IPS-NIHi7 (cell line): Measurements from ENCODE around the gene EFNA2.
A peak's percentile ranks its signal among the peaks of the same experiment; 100 is the strongest.

Experiments
- DNase-seq: peaks from one replicate; pipeline ENCODE4 v3.0.0; 2012; ENCODE audit warnings: mixed read lengths; ENCODE audit errors: extremely low spot score

The EFNA2 gene

DNA sequence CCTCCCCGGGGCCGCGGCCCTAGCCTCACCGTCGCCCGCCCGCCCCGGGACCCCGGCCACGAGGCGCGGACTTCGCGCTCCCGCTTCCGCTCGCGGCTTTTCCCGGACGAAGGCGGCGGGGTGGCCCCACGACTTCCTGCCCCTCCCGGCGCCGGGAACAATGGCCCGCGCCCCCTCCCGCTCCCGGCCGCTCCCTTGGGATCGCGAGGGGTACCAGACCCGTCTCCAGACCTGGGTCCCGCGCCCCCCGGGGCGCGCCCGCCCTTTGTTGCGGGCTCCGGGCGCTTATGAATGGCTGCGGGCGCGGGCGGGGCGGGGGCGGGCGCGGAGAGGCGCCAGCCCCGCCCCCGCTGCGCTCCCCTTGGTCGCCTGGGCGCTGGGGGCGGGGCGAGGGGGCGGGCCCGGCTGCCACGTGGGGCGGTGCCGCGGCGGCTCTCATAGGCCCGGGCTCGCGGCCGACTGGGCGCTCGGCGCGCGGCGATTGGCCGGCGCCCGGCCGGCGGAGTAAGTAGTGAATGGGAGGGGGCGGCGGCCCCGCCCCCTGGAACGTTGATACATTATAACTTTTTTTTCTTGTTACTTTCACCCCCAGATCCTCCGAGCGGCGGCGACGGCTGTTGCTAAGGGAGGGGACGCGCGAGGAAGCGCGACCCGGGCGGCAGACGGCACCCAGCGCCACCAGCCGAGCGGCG is 36.2 kb upstream of the EFNA2 start:
- DNase-seq = peak; percentile 83

DNA sequence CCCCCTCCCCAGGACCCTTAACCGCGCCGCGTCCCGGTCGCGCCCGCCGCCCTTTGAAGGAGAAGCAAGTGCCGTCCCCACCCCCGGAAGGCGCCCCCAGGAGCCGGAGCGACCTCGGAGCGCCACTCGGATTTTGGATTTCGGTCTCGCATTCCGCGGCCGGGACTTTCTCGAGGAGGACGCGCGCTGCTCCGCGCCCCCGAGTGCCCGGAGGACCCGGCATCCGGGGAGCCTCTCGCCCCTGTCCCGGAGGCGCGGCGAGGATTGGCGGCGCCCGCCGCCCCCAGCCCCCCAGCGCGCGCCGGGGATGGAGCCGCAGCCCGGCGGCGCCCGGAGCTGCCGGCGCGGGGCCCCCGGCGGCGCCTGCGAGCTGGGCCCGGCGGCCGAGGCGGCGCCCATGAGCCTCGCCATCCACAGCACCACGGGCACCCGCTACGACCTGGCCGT is 35.7 kb upstream of the EFNA2 start:
- no peak for DNase-seq

DNA sequence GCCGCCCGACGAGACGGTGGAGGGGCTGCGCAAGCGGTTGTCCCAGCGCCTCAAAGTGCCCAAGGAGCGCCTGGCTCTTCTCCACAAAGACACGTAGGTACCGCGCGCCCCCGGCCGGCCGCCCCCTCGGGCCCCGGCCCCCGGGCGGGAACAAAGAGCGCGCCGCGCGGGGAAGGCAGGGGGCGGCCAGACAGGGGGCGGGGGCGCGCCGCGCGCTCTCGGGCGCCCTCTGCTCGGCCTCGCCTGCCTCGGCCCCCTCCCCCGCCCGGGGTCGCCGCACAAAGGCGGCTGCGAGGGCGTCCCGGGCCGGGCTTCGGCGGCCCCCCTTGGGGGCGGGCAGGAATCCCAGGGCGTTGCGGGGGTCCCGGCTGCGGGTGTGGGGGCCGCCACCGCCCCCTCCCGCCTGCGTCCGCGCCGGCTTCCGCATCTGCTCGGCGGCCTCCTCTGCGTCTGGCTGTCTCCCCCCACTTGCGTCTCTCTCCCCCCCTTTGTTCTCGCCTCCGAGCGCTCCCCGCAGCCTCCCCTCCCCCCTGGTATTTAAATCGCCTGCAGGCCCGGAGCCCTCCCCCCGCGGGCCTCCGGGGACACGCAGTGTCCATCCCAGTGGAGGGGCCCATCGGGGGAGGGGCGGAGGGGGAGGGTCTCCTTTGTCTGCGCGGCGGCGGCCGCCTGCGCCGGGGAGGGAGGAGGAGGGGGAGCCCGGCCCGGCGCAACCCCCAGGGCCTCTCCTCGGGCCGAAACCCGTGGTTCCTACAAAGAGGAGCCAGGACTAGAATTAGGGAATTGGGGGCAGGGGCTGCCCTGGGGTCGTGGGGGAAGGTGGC is 35.0 kb upstream of the EFNA2 start:
- DNase-seq = peak; percentile 51

DNA sequence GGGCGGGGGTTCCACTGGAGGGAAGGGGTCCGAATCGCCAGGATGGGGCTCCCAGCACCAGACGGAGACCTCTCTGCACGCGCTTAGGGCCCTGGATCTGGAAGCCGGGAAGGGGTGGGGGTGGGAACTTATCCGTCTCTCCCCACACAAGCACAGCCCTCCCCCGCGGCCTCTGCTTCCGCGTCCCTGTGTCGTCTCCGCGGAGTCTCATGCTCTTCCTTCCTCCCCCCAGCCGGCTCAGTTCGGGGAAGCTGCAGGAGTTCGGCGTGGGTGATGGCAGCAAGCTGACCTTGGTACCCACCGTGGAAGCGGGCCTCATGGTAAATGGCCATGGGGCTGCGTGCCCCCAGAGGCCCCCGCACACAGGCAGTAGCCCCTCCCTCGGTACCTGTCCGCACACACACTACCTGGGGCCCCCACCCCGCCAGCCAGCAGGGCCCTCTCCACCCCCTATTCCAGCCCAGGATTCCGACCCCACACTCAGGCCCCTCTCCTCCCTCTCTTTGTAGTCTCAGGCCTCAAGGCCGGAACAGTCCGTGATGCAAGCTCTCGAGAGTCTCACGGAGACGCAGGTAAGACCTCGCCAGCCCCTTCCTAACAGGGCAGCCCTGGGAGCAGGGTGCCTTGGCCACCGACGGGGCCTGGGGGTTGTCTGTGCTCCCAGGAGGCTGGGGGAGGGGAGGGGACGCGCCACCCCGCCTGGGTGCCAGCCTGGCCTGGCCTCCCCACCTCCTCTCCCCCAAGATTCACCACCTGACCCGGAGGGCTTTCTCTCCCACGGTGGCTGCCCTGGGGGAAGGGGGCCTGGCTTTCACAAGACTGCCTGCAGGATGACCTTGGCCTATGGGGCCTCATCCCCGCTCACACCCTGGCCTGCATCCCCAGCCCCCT is 34.1 kb upstream of the EFNA2 start:
- no peak for DNase-seq

DNA sequence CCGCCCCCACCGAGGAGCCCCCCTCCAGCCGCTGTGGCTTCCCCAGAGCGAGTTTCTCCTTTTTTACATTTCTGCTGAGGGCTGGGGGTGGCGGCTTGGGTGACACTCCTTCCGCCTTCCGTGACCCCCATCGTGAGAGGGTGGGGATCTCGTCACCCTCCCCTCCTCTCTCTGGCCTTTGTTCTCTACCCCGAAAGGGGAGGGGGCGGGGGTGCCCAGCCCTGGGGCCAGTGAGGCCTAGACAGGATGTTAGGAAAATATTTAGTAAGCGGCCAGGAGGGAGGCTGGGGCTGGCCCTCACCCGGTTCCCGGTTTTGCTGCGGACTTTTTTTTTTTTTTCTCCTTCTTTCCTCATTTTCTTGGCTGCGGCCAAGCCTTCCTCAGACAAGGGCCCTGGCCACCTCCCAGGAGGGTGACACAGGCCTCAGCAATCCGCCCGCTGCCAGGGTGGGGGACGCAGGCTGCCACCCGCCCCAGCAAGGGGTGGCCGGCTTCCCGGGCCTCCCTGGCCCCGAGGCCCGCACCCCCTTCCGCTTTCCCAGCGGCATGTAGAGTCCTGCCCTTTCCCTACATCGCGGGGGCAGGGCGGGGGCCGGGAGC is 33.4 kb upstream of the EFNA2 start:
- no peak for DNase-seq

DNA sequence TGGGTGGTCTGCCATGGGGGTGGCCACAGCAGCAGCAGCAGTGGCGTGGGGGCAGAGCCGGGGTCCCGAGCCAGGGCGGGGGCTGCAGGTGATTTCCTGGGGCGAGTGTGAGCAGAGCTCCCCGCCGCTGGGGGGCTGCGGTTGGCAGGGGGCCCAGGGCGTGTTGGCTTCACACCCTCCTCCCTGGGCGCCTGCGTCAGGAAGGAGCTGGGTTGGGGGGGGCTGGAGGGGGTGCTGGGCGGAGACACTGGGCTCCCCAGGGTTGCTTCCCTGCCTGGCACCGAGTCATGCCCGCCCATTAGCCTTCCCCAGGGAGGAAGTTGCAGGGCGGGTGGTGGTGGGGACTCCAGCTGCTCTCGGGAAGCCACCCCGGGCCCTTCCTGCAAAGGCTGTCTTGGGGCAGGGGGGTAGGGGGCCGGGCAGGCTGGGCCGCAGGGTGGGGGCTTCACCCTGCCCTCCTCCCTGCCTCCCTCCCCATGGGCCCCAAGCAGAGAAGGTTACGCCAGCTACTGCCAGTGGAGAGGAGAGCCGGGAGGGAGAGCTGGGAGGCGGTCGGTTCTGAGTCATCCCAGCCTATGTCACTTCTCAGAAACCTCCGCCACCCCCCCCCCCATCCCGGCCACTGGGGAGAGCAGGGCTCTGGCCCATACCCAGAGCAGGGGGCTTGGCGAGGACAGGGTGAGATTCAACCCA is 32.7 kb upstream of the EFNA2 start:
- no peak for DNase-seq

DNA sequence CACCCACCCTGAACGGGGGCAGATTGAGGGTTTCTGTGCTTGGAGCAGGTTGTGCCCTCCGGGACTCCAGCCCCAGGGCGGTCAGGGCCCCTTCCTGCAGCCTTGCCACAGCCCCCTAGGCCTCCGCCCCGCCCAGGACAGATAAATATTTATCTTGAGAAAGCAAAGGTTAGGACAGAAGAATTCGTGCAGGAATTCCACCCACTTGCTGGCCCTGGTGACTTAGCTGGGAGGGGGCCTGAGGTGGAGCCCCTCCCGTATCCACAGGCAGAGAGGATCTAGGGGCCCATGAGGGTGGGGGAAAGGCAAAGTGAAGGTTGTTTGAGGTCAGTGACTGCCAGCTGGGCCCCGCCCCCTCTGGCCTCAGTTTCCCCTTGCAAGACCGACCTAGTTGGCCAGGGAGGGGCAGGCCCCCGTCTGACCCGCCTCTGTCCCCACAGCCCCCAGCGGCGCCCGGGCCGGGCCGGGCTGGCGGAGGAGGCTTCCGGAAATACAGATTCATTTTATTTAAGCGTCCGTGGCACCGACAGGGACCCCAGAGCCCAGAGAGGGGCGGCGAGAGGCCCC is 32.1 kb upstream of the EFNA2 start:
- DNase-seq = no peak

DNA sequence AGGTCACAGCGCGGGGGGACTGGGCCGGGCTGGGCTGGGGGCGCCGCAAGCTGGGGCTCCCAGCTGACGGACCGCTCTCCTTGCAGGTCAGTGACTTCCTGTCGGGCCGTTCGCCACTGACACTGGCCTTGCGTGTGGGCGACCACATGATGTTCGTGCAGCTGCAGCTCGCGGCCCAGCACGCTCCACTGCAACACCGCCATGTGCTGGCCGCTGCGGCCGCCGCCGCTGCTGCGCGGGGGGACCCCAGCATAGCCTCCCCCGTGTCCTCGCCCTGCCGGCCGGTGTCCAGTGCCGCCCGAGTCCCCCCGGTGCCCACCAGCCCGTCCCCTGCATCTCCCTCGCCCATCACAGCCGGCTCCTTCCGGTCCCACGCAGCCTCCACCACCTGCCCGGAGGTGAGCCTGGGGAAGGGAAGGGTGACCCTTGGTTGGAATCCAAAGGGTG is 31.6 kb upstream of the EFNA2 start:
- no peak for DNase-seq

DNA sequence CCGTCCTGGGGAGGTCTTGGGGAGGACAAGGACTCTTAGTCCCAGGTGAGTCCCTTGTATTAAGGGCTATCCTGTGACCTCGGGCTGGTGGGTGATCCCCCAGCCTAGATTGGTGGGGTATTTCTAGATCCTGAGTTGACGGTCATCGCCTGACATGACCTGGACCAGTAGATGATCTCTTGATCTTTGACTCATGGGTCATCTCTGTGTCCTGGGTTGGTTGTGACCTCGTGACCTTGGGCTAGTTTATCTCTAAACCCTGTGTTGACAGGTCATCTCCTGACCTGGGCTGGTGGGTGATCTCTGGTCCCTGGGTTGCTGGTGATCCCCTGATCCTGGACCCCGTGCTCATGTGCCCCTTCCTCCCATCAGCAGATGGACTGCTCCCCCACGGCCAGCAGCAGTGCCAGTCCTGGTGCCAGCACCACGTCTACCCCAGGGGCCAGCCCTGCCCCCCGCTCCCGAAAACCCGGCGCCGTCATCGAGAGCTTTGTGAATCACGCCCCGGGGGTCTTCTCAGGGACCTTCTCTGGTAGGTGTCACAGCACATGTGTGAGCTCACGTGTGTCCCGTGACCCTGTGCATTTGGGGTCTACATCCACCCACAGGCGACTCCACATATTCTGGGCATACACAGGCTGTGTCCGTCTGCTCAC is 31.0 kb upstream of the EFNA2 start:
- DNase-seq = no peak

DNA sequence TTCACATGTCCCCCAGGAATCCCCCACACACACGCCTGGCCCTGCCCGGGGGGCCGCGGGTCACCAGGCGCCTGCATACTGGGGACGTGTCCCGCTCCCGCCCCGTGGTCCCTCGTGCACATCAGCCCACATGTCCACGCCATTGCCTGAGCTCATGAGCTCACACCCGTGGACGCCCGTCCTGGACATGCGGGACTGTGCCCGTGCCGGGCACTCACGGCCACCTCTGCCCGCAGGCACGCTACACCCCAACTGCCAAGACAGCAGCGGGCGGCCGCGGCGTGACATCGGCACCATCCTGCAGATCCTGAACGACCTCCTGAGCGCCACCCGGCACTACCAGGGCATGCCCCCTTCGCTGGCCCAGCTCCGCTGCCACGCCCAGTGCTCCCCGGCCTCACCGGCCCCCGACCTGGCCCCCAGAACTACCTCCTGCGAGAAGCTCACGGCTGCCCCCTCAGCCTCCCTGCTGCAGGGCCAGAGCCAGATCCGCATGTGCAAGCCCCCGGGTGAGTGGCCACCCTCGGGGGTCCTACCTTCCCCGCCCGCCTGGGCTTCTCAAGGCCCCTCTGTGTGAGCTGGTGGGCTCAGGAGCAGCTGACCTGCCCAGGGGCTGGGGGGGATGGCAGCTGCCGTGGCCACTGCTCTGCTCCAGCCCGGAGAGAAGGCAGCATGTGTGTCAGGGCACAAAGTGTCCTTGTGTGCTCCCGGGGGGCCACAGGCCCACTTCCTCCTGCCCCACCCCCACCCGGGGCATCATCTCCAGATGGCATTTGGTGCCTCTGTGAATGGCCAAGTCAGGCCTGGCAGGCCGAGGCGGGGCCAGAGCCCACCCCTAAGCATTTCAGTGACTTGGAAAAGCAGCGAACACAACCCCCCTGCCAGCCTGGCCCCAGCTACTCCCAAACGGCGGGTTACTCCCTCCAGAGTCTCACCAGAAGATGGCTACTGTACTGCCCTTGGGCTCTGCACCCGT is 30.2 kb upstream of the EFNA2 start:
- DNase-seq = no peak

DNA sequence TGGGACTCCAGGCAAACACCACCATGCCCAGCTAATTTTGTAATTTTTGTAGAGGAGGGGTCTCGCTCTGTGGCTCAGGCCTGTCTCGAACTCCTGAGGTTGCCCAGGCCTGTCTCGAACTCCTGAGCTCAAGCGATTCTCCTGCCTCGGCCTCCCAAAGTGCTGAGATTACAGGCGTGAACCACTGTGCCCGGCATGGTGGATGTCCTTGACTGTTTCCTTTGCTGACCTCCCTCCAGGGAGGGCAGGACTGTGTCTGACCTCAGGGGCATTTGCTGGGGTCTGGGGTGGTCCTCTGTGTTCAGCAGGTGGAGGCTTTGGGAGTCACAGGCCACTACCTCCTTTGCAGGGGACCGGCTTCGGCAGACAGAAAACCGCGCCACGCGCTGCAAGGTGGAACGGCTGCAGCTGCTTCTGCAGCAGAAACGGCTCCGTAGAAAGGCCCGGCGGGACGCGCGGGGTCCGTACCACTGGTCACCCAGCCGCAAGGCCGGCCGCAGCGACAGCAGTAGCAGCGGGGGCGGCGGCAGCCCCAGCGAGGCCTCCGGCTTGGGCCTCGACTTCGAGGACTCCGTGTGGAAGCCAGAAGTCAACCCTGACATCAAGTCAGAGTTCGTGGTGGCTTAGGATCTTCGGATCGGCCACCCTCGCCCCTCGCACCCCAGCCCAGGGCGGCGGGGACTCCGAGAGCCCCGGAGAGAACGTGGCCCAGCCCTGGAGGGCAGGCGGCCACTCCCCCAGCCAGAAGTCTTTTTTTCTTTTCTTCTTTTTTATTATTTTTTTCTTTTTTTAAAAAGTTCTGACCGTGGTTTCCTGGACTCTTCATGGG is 28.8 kb upstream of the EFNA2 start:
- DNase-seq = no peak

DNA sequence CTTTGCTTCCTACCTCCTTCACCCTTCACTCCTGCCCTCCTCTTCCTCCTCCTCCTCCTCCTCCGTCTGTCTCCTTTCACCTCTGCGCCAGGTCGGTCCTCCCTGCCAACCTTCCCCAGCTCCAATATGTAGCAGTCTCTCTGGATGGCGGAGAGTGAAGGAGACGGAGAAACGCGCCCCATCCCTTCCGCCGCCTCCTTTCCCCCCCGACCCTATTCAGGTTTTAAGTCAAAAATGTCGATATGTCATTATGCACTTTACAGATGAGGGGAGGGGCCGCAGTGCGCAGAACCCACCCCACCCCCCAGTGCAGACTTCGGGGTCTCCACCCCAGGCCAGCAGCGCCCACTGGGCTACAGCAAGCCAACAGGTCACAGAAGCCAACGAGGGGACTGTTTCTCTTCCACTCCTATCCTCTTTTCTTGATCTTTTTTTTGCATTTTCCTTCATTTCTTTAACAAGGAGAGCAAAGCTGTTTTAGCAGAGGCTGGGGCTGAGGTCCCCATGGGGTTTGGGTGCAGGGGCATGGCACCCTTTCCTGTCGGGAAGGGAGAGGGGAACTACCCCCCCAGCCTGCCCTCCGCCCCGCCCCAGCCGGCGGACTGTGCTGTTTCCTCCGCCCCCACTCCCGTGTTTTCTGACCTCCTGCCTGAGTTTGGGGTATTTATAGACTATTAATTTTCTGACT is 28.1 kb upstream of the EFNA2 start:
- no peak for DNase-seq

DNA sequence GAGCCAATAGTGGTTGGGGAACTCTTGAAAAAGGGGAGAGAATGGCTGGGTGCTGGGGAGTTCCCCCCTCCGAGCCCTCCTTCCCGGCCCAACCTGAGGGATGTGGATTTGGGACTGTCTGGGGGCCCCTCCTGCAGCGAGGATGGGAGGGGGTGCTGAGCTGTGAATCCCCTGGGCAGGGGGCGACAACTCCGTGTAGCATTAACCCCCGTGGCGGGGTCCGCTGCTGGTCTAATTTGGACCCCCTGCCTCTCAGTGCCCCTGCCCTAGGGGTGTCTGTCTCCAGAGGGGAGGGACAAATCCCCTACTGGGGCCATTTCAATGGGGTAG is 27.5 kb upstream of the EFNA2 start:
- no peak for DNase-seq

DNA sequence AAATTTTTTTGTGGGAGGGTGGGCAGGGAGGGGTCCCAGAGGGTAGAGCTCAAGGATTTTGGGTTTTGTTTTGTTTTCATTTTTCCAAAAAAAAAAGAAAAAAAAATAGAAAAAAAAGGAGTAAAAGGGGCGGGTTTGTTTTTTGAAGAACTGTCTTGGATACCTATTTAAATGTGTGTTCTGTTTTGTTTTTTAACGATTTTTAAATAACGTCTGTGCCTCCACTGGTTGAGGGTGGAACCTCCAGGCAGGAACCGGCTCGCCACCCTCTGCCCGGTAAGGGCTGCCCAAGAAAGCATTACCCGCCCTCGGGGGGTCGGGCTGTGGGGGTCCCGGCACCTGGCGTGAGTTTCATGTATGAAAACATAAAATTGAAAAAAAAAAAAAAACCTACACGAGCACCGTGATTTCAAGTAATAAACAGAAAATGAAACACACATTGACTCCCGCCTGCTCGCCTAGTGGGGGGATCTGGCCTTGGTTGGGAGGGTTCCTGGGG is 26.9 kb upstream of the EFNA2 start:
- no peak for DNase-seq

DNA sequence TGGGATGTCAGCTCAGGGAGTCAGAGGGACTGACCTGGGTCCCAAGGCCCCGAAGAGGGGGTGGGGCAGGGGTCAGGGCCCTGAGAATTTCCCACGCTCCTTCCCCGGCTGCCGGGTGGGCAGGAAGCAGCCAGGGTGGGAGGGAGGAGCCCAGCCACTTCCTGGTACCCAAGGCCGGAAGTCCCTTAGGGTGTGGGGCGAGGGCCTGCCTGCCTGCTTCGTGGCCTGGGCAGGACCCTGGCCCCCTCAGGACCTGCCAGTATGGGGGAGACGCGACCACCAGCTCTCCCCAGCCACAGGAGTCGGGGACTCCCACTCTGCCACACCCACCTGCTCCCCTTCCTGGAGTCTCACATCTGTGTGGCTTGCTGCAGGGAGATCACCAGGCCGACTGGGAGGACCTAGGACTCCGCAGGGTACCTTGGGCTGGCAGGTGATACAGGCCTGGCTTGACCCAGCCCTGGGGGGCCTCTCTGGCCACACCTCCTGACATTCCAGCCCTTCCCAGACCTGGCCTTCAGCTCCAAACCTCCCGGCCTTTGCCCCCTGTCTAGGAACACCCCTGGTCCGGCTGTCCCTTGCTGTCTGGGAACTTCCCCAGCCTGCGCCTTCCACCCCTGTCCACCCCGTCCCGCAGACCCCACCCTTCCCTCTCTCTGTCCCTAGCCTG is 26.3 kb upstream of the EFNA2 start:
- DNase-seq = peak; percentile 41

DNA sequence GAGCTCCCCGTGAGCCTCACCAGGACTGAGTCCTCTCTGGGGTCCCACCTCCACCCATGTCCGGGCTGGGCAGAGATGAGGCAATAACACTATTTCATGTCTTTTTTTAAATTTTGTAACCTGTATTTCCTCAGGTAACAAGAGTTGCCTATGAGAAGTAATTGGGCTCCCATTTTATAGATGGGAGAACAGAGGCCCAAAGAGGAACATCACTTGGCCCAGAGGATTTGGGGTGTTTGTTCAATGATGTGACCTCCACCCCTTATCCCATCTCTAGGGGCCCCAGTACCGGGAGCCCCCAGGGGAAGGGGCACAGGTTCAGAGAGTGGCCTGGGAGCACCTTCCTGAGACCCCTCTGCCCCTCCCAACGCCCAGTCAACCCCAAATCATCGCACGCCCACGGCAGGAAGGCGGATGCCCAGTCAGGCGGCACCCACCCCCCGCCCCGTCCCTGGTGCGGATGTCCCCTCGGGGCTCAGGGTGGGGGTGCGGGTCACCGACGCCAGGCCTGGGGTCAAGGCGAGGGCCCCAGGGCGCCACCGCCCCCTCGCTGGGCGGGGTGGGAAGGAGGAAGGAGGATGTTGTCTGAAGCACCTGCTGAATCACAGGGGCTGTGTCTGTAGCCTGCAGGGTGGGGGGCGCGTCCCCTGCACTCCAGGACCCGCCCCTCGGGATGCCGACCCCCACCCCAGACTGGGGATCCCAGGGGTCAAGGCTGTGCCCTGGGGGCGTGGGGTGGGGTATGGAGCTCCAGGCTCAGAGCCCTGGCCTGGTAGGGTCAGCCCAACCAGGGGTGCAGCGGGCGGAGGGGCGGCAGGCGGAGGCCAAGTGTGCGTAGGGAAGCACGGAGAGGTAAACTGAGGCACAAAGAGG is 25.6 kb upstream of the EFNA2 start:
- no peak for DNase-seq
